H1 (cell line): Measurements from ENCODE around the gene CDC40. TPM values are rescaled to one million over a fixed set of nuclear protein-coding genes. Genes with fewer than 3 reads are reported as not detected.

ENCODE experiments used
- GTF2F1 ChIP-seq: IDR thresholded peaks from 2 replicates; pipeline ENCODE4 v1.6.1; 2012; ENCODE audit warnings: low read depth, low read length, improper control_type of control experiment, borderline replicate concordance
- polyA plus RNA-seq, 7 experiments: library from polyadenylated mRNA; depleted of rRNA in 3 of 7; stranded (reverse) in 5 of 7; unstranded in 2 of 7; fragments of >200 nt in 5 of 7; fragments of 200-250 nt in 2 of 7; gene quantifications; 1 replicate in 5 of 7; 2 replicates in 1 of 7; 4 replicates in 1 of 7; pipeline versions ENCODE4 v1.2.1 to v1.2.3, GENCODE V29; 2011 to 2013; ENCODE audit warnings: missing spikeins in 2 of 7, mixed read lengths in 2 of 7
- total RNA-seq: library from RNA; stranded (reverse); fragmentation: NEBNext Ultra II Directional; extraction: Animal tissue kit (Norgen Biotek cat#: 25700); gene quantifications from 2 replicates; pipeline ENCODE4 v1.2.1, GENCODE V29; 2021

CDC40 gene
- total and polyA plus RNA-seq, 2 of the 8 experiments (the other 6 are each of a cell fraction or from before 2014, with no cell fraction given): 7.3 to 27.2 TPM

DNA sequence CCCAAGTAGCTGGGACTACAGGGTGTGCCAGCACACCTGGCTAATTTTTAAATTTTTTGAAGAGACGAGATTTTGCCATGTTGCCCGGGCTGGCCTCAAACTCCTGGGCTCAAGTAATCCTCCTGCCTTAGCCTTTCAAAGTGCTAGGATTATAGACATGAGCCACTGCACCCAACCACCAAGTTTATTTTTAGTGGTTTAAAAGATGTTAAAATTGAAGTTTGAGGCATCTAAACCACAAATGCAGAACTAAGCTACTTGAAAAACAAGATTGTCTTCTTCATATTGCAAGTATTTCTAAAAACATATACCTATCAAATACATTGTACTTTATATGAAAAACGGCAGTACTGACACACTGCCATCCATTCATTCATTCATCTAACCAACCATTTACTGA is 32.4 kb upstream of the CDC40 start (continued):
- TF ChIP-seq GTF2F1: no peak
